ENCODE results near the gene AK5.

The AK5 gene

DNA sequence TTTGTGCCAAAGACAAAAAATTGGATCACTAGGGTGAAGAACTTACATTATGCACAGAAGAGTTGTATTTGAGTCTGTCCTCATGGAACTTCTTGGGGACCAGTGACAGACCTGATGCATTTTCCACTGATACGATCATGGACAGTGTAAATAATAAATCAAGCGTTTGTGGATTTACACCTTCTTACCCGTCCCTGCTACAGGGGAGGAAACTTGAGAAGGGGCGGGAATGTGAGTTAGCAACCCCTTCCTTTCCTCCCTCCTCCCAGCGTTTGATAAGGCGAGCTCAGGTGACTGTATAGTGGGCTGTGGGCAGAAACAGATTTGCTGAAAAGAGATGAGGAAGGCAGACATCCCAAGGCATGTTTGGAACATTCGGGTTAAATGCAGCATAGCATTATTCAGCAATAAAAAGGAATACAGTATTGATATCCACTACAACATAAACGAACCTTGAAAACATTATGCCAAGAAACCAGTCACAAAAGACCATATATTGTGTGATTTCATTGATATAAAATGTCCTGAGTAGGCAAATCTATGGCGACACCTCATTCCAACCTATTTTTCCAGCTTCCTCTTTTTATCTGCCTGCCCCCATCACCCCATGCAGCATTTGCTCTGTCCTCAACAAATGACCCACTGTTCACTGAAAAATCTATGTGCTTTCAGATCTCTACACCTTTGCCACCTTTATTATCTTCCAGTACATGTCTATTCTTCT is 271.9 kb downstream of the AK5 start:
- ChIA-PET CTCF (no interaction called here), POLR2A (interaction anchor here (0.7 kb wide), 1 partner anchor 24 kb away, joined by 4 read pairs; no protein-coding TSS in a partner anchor)
- no peak for DNase-seq (ENCODE audit: extremely low spot score)
- TF ChIP-seq, protein P1, sequence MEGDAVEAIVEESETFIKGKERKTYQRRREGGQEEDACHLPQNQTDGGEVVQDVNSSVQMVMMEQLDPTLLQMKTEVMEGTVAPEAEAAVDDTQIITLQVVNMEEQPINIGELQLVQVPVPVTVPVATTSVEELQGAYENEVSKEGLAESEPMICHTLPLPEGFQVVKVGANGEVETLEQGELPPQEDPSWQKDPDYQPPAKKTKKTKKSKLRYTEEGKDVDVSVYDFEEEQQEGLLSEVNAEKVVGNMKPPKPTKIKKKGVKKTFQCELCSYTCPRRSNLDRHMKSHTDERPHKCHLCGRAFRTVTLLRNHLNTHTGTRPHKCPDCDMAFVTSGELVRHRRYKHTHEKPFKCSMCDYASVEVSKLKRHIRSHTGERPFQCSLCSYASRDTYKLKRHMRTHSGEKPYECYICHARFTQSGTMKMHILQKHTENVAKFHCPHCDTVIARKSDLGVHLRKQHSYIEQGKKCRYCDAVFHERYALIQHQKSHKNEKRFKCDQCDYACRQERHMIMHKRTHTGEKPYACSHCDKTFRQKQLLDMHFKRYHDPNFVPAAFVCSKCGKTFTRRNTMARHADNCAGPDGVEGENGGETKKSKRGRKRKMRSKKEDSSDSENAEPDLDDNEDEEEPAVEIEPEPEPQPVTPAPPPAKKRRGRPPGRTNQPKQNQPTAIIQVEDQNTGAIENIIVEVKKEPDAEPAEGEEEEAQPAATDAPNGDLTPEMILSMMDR (IDR thresholded peaks at IDR 0.05; ENCODE audit: control extremely low read depth, extremely low read depth, low read depth, missing control alignments) = no peak

DNA sequence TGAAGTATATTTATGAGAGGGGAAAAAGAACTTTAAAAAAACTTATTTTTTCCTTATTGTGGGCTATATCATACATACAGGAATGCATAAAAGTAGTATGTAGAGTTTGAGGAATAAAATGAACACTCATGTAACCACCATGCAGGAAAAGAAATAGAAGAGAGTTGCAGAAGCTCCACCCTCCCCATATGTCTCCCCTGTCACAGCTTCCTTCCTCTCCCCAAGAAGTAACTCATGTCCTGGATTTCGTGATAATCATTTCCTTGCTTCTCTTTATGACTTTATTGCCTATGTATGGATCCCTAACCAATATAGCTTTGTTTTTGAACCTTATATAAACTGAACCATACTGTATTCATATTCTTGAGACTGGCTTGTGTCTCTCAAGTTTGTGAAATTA is 274.2 kb downstream of the AK5 start:
- ChIA-PET CTCF (interaction anchor here (1.0 to 1.2 kb wide), 2 partner anchors 23 to 32 kb away, joined by 3 to 4 read pairs; no protein-coding TSS in a partner anchor), POLR2A (no interaction called here)
- TF ChIP-seq, protein P1 (IDR thresholded peaks at IDR 0.05; ENCODE audit: control extremely low read depth, extremely low read depth, low read depth, missing control alignments) = no peak
- no peak for DNase-seq (ENCODE audit: extremely low spot score)

DNA sequence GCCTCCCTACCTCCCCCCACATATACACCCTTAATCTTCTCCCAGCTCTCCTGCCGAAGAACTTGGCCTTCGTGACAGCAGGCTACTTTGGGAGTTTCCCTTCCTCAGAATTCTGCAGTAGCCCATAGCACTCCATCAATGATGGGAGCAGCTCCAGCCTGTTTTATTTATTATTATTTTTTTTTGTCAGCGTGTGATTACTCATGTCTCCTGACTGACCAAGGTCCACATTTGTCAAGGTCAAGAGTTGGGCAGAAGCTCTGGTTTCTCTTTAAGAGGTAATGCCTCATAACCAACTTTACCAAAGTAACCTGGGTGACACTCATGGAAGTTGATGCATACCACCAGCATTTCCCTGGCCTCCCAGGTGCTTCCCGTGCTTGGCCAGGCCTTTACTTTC is 275.2 kb downstream of the AK5 start:
- TF ChIP-seq, protein P1 (IDR thresholded peaks at IDR 0.05; ENCODE audit: control extremely low read depth, extremely low read depth, low read depth, missing control alignments) = no peak
- CTCF ChIA-PET = interaction anchor here (0.7 to 1.8 kb wide), 4 partner anchors 10 to 36 kb away, joined by 3 to 5 read pairs (median 3); no protein-coding TSS in a partner anchor
- POLR2A ChIA-PET = no interaction called here
- no peak for DNase-seq (ENCODE audit: extremely low spot score)

DNA sequence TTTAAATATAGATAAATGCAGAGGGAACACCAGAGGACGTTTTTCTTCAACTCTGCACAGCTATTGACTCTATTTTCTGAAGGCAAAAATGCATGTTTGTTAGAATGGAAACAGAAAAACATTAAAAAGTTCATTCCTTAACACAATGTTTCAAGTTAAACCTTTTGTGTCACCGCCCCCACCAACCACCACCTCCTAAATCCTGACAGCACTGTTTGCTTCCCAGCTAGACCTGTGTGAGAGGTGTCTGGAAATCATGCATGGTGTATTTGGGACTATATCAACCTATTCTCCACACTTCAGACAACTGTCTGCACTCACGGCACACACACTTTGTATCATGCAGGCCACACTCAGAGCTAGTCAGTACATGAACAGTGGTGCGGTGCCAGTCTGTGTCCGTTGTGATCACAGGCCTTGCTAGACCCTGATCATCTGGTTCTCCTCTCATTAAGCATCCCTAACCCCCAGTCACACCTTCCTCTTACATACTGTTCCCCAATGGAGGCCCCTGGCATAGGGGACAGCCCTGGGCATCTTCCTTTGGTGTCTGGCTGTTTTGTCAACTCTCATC is 276.9 kb downstream of the AK5 start:
- ChIA-PET CTCF (interaction anchor here (1.2 to 1.8 kb wide), 2 partner anchors 9 to 25 kb away, joined by 4 to 5 read pairs; no protein-coding TSS in a partner anchor), POLR2A (no interaction called here)
- no peak for DNase-seq (ENCODE audit: extremely low spot score)
- TF ChIP-seq, protein P1 (IDR thresholded peaks at IDR 0.05; ENCODE audit: control extremely low read depth, extremely low read depth, low read depth, missing control alignments) = no peak

DNA sequence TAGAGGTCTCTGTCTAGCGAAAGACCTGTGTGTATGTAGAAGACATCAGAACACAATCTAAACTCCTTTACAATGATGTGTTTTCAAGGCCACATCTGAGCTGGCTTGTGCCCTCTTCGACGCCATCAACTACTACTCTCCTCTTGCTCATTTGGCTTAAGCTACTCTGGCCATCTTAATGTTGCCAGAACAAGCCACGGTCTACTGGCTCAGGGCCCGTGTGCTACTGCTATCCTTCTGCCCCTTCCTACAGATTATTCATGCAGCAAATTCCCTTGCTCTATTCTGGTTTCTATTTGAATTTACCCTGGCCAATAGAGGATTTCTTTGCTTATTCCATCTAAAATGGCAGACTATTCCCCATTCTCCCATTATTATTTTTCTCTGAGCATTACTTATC is 278.9 kb downstream of the AK5 start:
- CTCF ChIA-PET = interaction anchor here (1.3 to 1.8 kb wide), 4 partner anchors 9 to 28 kb away, joined by 3 to 5 read pairs (median 4); no protein-coding TSS in a partner anchor
- no peak for DNase-seq (ENCODE audit: extremely low spot score)
- TF ChIP-seq, protein P1 (IDR thresholded peaks at IDR 0.05; ENCODE audit: control extremely low read depth, extremely low read depth, low read depth, missing control alignments) = no peak
- POLR2A ChIA-PET = no interaction called here

DNA sequence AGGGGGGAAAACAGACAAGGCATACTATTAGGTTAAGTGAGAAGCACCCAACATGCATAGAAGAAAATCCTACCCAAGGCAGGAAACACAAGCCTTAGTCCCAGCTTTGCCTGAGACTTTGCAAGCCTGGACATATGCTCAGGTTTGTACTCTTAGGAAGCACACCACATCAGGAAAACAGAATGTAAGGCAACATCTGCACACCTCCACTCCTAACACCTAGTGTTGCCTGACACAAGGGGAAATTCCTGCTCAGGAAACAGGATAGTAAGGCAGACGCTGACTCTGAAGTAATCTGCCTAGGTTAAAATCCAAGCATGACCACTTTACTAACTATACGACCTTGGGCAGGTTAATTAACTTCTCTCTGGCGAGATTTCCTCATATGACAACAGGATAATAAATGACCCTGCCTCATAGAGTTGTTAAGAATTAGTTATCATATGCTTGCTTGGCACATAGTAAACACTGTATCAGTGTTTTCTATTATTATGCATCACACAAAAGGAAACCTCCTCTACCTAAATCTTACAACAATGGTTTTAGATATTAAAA is 280.9 kb downstream of the AK5 start:
- TF ChIP-seq, protein P1 (IDR thresholded peaks at IDR 0.05; ENCODE audit: control extremely low read depth, extremely low read depth, low read depth, missing control alignments) = no peak
- ChIA-PET POLR2A (no interaction called here), CTCF (interaction anchor here (1.5 to 3.0 kb wide), 2 partner anchors 11 to 14 kb away, joined by 4 to 7 read pairs; no protein-coding TSS in a partner anchor)
- DNase-seq (ENCODE audit: extremely low spot score) = no peak
